ENCODE measurements around the gene BOLA3.
"Not testable (repeated sequence)": the region's sequence is repeated elsewhere in the genome, so short reads cannot be mapped to it uniquely, and the experiment has no call there.

The BOLA3 gene

GRCh38 chr2:74149247-74149525, 1.5 kb upstream of the BOLA3 start:
- DNase-seq (ENCODE audit: low read depth in 3 of 3), result no peak

- DNase-seq (ENCODE audit: low read depth in 3 of 3), result no peak
Observed at GRCh38 chr2:74148457-74149246, 940 bp upstream of the BOLA3 start.

GRCh38 chr2:74146929-74147726, 584 bp downstream of the BOLA3 start:
- peak in 1 of 3 experiments; percentile 14 for DNase-seq (ENCODE audit: low read depth in 3 of 3)

- no peak for DNase-seq (ENCODE audit: low read depth in 3 of 3)
Observed at GRCh38 chr2:74142340-74142739, 5.4 kb downstream of the BOLA3 start.

GRCh38 chr2:74138600-74139323, 8.9 kb downstream of the BOLA3 start:
- no peak for DNase-seq (ENCODE audit: low read depth in 3 of 3)

- no peak for DNase-seq (ENCODE audit: low read depth in 3 of 3)
Observed at GRCh38 chr2:74137651-74138599, 9.8 kb downstream of the BOLA3 start.

GRCh38 chr2:74131901-74132300, 15.8 kb downstream of the BOLA3 start:
- no peak for DNase-seq (ENCODE audit: low read depth in 3 of 3)

- no peak for DNase-seq (ENCODE audit: low read depth in 3 of 3)
Observed at GRCh38 chr2:74130211-74130995, 17.3 kb downstream of the BOLA3 start.

GRCh38 chr2:74128206-74128605, 19.5 kb downstream of the BOLA3 start:
- DNase-seq (ENCODE audit: low read depth in 3 of 3), result no peak

GRCh38 chr2:74123955-74124354, 23.8 kb downstream of the BOLA3 start:
- DNase-seq (ENCODE audit: low read depth in 3 of 3), result not testable (repeated sequence)

- not testable (repeated sequence) for DNase-seq (ENCODE audit: low read depth in 3 of 3)
Observed at GRCh38 chr2:74121846-74122245, 25.9 kb downstream of the BOLA3 start.

- DNase-seq (ENCODE audit: low read depth in 3 of 3), result peak; percentile 65 to 76 (median 72)
Observed at GRCh38 chr2:74119912-74120825, 27.5 kb downstream of the BOLA3 start.

GRCh38 chr2:74119339-74119738, 28.4 kb downstream of the BOLA3 start:
- DNase-seq (ENCODE audit: low read depth in 3 of 3), result no peak

GRCh38 chr2:74111380-74111779, 36.3 kb downstream of the BOLA3 start:
- no peak for DNase-seq (ENCODE audit: low read depth in 3 of 3)

GRCh38 chr2:74110537-74110936, 37.2 kb downstream of the BOLA3 start:
- DNase-seq (ENCODE audit: low read depth in 3 of 3), result no peak

GRCh38 chr2:74109551-74109950, 38.2 kb downstream of the BOLA3 start:
- no peak for DNase-seq (ENCODE audit: low read depth in 3 of 3)

- no peak for DNase-seq (ENCODE audit: low read depth in 3 of 3)
Observed at GRCh38 chr2:74107071-74107470, 40.6 kb downstream of the BOLA3 start.

GRCh38 chr2:74105413-74105812, 42.3 kb downstream of the BOLA3 start:
- no peak for DNase-seq (ENCODE audit: low read depth in 3 of 3)

GRCh38 chr2:74104839-74105238, 42.9 kb downstream of the BOLA3 start:
- DNase-seq (ENCODE audit: low read depth in 3 of 3), result no peak

- DNase-seq (ENCODE audit: low read depth in 3 of 3), result no peak
Observed at GRCh38 chr2:74103763-74104162, 43.9 kb downstream of the BOLA3 start.
